A549 (cell line): ENCODE results near the gene GYS1.
"Not testable (repeated sequence)": the region's sequence is repeated elsewhere in the genome, so short reads cannot be mapped to it uniquely, and the experiment has no call there.

ENCODE experiments used
- CTCF ChIP-seq: fragments of >200 bp; sonication (Bioruptor Twin); formaldehyde crosslinking; IDR thresholded peaks from 3 replicates; pipeline ENCODE4 v1.5.1; 2016
- TP53 ChIP-seq: fragments of 250-450 bp; sonication (Bioruptor Pico); IDR thresholded peaks from 2 replicates; pipeline ENCODE4 v1.5.0; 2021; ENCODE audit warnings: mild to moderate bottlenecking, moderate library complexity

GRCh38 chr19:49018388-49019241, 25.5 kb upstream of the GYS1 start:
- not testable (repeated sequence) for TF ChIP-seq TP53 (CRISPR knock-in tag); CTCF
